Left lobe of liver (tissue), 2 donors: Measurements from ENCODE around the gene ELAVL1. TPM values are rescaled to one million over a fixed set of nuclear protein-coding genes. Genes with fewer than 3 reads are reported as not detected.
"Not testable (repeated sequence)": the region's sequence is repeated elsewhere in the genome, so short reads cannot be mapped to it uniquely, and the experiment has no call there.

ENCODE experiments used
- ATAC-seq: fragments of 200-7000 bp; cut with Tn5 transposase; one replicate; pipeline ENCODE4 v1.9.1; 2020; ENCODE audit warnings: mild to moderate bottlenecking, moderate library complexity
- DNase-seq: peaks from one replicate; pipeline ENCODE4 v3.0.0-alpha.2; 2020; ENCODE audit warnings: low spot score
- total RNA-seq: library from RNA; stranded (reverse); gene quantifications from one replicate; pipeline ENCODE4 v1.2.1, GENCODE V29; 2021
- donor health status: DM: no; HTN: no; CAD: no; lungs with moderate emphysema.
- donor health status: DM: no; HTN: yes; CAD: no.

ELAVL1 gene
- total RNA-seq, 1 donor from 2014 or later, result 28.6 TPM

GRCh38 chr19:7926021-7926726 lies 79.3 kb downstream of the ELAVL1 start, which contains the start of gene CTXN1:
CTXN1 (minus strand) TSS chr19:7926135; CDS start chr19:7925538, 597 bp downstream.
- peak; percentile 70 for DNase-seq
- peak; percentile 70 for ATAC-seq

- ATAC-seq (no peak), DNase-seq (peak; percentile 65)
Observed at GRCh38 chr19:7925171-7925851, 80.1 kb downstream of the ELAVL1 start.

- ATAC-seq, result no peak
- no peak for DNase-seq
Observed at GRCh38 chr19:7924651-7925170, 80.7 kb downstream of the ELAVL1 start.

- DNase-seq, result no peak
- no peak for ATAC-seq
Observed at GRCh38 chr19:7924241-7924640, 81.2 kb downstream of the ELAVL1 start.

DNA sequence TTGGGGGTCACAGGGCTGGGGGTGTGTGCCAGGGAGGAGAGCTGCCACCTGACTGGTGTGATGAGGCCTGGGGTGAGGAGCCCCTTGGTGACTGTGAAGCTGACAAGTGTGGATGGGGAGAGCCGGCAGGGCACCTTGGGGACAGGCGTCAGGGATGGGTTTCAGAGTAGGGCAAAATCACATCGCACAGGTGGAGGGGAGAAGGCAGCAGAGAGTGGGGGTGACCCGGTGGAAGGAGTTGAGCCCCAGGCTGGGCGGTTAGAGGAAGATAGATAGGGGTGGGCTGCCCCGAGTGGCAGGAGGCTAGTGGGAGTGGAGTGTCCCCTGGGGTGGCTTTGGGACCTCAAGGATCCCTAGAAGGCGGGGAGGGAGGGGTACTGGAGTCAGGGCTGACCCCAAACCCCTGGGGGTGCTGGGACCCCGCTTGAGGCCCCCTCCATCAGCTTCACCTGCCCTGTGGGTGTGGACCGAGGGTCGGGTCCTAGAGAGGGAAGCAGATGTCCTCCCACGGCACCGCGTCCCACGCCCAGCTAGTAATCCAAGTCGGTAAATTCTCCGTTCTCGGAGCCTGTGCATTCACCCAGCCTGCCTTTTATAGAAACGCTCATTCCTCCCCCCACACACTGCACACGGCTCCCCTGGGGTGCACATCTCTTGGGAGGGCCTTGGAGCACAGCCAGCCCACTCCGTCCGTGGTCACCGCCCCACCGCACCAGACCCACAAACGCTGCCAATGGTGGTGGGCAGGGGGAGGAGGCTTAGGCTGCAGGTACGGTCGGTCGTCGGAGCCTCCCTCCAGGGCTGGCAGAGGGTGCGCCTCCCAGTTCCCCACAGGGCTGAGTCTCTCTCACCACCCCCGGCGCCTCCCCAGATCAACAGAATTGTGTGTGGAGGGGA lies 81.9 kb downstream of the ELAVL1 start:
- no peak for DNase-seq

DNA sequence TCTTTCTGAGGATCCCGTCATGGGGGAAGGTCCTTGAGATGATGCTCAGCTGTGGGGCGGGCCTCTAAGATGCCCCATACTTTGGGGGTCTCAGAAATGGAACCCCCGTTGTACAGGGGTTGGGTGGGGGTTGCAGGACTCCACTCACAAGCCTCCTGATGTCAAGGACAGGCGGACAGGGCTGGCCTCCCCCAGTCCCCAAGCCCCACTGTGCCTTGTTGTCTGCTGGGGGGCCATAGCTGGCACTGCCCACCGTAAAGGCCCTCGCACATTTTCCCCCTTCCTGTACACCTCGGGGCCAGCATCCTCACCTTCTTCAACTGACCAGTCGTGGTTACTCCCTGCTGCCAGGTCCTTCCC lies 82.6 kb downstream of the ELAVL1 start:
- ATAC-seq, result no peak
- DNase-seq, result no peak

More for the DNA sequence above, 81.9 kb downstream of the ELAVL1 start:
- ATAC-seq, result no peak

- DNase-seq (no peak), ATAC-seq (no peak)
Observed at GRCh38 chr19:7921967-7922835, 83.2 kb downstream of the ELAVL1 start.

DNA sequence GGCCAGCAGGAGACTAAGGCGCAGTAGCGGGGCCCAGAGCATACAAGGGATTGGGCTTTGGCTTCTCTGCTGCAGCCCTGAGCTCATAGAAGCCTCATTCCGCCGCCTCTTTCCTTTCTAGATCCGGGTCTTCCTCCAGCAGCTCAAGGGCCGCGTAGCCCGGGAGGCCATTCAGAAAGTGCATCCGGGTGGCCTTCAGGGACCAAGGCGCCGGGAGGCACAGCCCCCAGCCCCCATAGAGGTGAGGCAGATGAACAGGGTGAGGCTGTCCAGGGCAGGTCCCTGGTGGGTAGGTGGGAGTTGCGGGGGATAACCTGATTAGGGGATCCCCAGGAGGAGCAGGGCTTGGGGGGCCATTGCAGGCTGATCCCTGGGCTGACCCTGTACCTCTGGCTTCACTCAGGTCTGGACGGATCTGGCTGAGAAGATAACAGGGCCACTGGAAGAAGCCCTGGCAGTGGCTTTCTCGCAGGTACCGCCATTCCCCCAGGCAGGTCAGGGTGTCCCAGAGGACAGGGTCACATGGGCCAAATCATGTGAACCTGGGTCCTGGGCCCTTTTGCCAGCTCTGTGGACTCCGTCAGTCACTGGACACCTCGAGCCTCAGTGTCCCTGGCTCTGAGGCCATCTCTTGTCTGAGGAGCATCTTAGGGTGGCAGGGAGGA lies 84.0 kb downstream of the ELAVL1 start:
- no peak for DNase-seq
- no peak for ATAC-seq

DNA sequence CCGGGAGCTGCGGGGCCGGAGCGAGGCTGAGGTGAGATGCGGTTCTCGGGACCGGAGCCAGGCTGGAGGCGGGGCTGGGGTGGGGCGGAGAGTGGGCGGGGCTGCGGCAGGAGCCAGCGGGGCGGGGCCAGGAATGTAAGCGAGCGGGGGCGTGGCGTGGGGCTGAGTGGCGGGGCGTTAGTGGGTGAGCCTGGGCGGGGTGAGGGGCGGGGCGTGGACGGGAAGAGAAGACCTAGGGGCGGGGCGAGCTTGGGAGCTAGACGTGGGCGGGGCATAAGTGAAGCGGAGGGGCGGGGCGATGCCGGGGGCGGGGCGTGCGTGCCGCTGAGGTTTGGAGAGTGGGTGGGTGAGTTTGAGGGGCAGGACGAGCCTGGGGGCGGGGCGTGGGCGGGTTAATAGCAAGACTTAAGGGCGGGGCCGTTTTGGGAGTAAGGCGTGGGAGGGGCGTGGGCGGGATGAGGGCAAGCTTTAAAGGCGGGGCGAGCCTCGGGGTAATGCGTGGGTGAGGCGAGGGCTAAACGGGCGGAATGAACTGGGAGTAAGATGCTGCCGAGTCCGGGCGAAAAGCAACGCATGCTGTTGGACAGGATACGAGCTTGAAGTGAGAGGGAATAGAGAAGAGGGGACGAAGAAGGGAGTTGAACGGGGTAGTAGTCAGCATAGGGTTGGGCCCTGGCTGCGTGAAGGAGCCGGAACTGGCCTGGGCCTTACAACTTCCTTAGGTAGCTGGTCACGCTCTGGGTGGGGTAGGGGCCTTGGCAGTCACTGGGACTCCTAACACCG lies 84.7 kb downstream of the ELAVL1 start:
- DNase-seq (peak; percentile 100), ATAC-seq (peak; percentile 70)

DNA sequence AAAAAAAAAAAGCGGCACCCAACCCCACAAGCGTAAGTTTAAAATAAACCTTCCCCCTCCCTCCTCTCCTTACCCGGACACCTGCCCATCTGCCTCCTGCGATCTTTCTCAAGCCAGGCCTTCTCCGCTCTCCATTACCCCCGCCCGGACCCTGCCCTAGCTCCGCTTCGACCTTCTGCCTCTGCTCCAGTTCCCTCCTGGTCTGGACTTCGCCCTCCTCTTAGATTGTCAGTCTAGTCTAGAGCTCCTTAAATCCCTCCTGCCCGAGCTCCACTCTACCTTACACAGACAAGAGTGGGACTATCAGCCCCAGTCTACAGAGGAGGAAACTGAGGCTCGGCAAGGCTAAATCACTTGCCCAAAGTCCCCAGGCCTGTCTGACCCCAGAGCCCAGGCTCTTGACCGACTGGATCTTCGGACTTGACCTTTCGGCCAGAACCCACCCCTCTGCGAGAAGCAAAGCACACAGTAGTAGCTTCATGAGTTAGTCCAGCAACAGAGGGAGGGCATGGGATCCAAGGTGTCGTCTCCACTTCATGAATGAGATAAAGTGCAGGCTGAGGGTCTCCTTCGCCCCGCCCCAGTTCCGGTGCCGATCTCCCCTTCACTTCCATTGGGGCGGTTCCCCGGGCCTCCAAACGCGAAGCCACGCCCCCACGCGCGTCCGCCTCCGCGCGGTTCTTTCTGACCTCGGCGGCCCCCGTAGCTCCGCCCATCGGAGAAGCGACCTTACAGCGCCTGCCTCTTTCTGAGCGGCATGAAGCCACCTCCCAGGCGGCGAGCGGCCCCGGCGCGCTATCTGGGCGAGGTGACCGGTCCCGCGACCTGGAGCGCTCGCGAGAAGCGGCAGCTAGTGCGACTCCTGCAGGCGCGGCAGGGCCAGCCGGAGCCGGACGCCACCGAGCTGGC lies 85.6 kb downstream of the ELAVL1 start, which contains the start of gene SNAPC2:
TSS of gene SNAPC2 (plus strand) at position 729 of the 909 bp plus-strand sequence. CDS start at position 758, 29 bp downstream.
- ATAC-seq, result peak; percentile 58
- peak; percentile 99 for DNase-seq

- DNase-seq (peak; percentile 93), ATAC-seq (peak; percentile 47)
Observed at GRCh38 chr19:7918615-7919421, 86.6 kb downstream of the ELAVL1 start.

GRCh38 chr19:7918062-7918614 lies 87.3 kb downstream of the ELAVL1 start:
- not testable (repeated sequence) for DNase-seq, ATAC-seq

- DNase-seq, result no peak
- peak; percentile 9 for ATAC-seq
Observed at GRCh38 chr19:7917267-7918061, 88.0 kb downstream of the ELAVL1 start.

GRCh38 chr19:7916955-7917266 lies 88.5 kb downstream of the ELAVL1 start:
- DNase-seq, result no peak
- no peak for ATAC-seq

DNA sequence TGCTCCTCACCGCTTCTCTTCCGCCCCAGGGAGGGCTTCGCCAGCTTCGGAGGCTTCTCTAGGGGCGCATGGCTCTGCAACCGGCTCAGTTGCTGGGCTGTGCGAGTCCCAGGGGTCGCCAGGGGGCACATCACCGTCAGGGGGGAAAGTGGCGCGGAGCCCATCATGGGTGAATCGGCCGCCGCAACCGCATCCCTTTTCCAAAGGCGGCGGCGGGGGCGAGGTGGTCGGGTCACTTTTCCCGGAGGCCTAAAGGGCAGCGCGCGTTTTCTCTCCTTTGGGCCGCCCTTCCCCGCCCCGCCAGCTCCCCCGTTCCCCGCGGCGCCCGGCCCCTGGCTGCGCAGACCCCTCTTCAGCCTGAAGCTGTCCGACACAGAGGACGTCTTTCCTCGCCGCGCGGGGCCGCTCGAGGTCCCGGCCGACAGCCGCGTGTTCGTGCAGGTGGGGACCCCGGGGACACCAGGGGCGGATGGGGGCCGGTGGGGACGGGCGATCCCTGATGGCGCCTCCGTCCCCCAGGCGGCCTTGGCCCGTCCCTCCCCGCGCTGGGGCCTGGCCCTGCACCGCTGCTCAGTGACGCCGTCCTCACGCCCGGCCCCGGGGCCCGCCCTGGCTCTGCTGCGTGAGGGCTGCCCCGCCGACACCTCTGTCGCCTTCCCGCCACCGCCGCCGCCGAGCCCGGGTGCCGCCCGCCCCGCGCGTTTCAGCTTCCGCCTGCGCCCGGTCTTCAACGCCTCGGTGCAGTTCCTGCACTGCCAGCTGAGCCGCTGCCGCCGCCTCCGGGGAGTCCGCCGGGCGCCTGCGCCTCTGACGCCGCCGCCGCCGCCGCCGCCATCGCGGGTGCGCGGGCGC lies 89.1 kb downstream of the ELAVL1 start:
- DNase-seq (peak; percentile 50), ATAC-seq (no peak)
